ENCODE data around the gene SPON1.

Gene SPON1

GRCh38 chr11:14015711-14016110 lies 53.2 kb downstream of the SPON1 start:
- no peak for TF ChIP-seq EZH2 (IDR thresholded peaks at IDR 0.05; ENCODE audit: borderline replicate concordance, low read depth, low read length, severe bottlenecking)
- TF ChIP-seq CTCF (IDR thresholded peaks at IDR 0.05; ENCODE audit: borderline replicate concordance, extremely low read depth, low read length, poor library complexity, severe bottlenecking) = no peak
- no peak overlapping the region for H3K9ac ChIP-seq (ENCODE audit: low read depth, low read length)
- ATAC-seq (ENCODE audit: insufficient read depth, low read depth) (no peak), DNase-seq (no peak)
- H3K27me3 ChIP-seq (ENCODE audit: insufficient read depth, low read length, poor library complexity) = peaks cover 12% of the 10 kb centered on the region
- no peak overlapping the region for H3K4me2 ChIP-seq (ENCODE audit: insufficient read depth, low read length)
- no peak overlapping the region for H2AFZ ChIP-seq (ENCODE audit: low read depth, low read length)
- no peaks in the 10 kb centered on the region for H3K36me3 ChIP-seq (ENCODE audit: insufficient read depth, low read length)
- H3K79me2 ChIP-seq (ENCODE audit: insufficient read depth, low read length) = no peaks in the 10 kb centered on the region
- H3K27ac ChIP-seq (ENCODE audit: low read length) = no peak overlapping the region
- H4K20me1 ChIP-seq (ENCODE audit: insufficient read depth, low read length) = no peaks in the 10 kb centered on the region
- H3K4me3 ChIP-seq (ENCODE audit: low read depth in 1 of 2, low read length in 2 of 2) = no peak overlapping the region
- no peaks in the 10 kb centered on the region for H3K4me1 ChIP-seq (ENCODE audit: insufficient read depth, low read length)
- no peaks in the 10 kb centered on the region for H3K9me3 ChIP-seq (ENCODE audit: insufficient read depth, low read length, severe bottlenecking)

- no peak overlapping the region for H3K9ac ChIP-seq (ENCODE audit: low read depth, low read length)
- no peak overlapping the region for H3K4me2 ChIP-seq (ENCODE audit: insufficient read depth, low read length)
- no peaks in the 10 kb centered on the region for H3K4me1 ChIP-seq (ENCODE audit: insufficient read depth, low read length)
- no peaks in the 10 kb centered on the region for H3K36me3 ChIP-seq (ENCODE audit: insufficient read depth, low read length)
- H3K9me3 ChIP-seq (ENCODE audit: insufficient read depth, low read length, severe bottlenecking) = no peaks in the 10 kb centered on the region
- H2AFZ ChIP-seq (ENCODE audit: low read depth, low read length) = no peak overlapping the region
- H3K79me2 ChIP-seq (ENCODE audit: insufficient read depth, low read length) = no peaks in the 10 kb centered on the region
- ATAC-seq (ENCODE audit: insufficient read depth, low read depth) (no peak), DNase-seq (no peak)
- no peak overlapping the region for H3K4me3 ChIP-seq (ENCODE audit: low read depth in 1 of 2, low read length in 2 of 2)
- no peak overlapping the region for H3K27ac ChIP-seq (ENCODE audit: low read length)
- peaks cover 29% of the 10 kb centered on the region for H3K27me3 ChIP-seq (ENCODE audit: insufficient read depth, low read length, poor library complexity)
- no peaks in the 10 kb centered on the region for H4K20me1 ChIP-seq (ENCODE audit: insufficient read depth, low read length)
- no peak for TF ChIP-seq CTCF (IDR thresholded peaks at IDR 0.05; ENCODE audit: borderline replicate concordance, extremely low read depth, low read length, poor library complexity, severe bottlenecking)
- TF ChIP-seq EZH2 (IDR thresholded peaks at IDR 0.05; ENCODE audit: borderline replicate concordance, low read depth, low read length, severe bottlenecking) = no peak
Measured at GRCh38 chr11:14018441-14018840, 55.9 kb downstream of the SPON1 start.

- TF ChIP-seq CTCF (IDR thresholded peaks at IDR 0.05; ENCODE audit: borderline replicate concordance, extremely low read depth, low read length, poor library complexity, severe bottlenecking) = no peak
- no peak for TF ChIP-seq EZH2 (IDR thresholded peaks at IDR 0.05; ENCODE audit: borderline replicate concordance, low read depth, low read length, severe bottlenecking)
- Histone ChIP-seq H3K9ac (ENCODE audit: low read depth, low read length) (no peak overlapping the region), H3K36me3 (ENCODE audit: insufficient read depth, low read length) (no peaks in the 10 kb centered on the region), H3K9me3 (ENCODE audit: insufficient read depth, low read length, severe bottlenecking) (no peaks in the 10 kb centered on the region), H3K79me2 (ENCODE audit: insufficient read depth, low read length) (no peaks in the 10 kb centered on the region), H3K4me3 (ENCODE audit: low read depth in 1 of 2, low read length in 2 of 2) (no peak overlapping the region), H2AFZ (ENCODE audit: low read depth, low read length) (no peak overlapping the region), H4K20me1 (ENCODE audit: insufficient read depth, low read length) (no peaks in the 10 kb centered on the region; the same call in 1 of the 2 replicates), H3K27ac (ENCODE audit: low read length) (no peak overlapping the region), H3K27me3 (ENCODE audit: insufficient read depth, low read length, poor library complexity) (peaks cover 35% of the 10 kb centered on the region), H3K4me2 (ENCODE audit: insufficient read depth, low read length) (no peak overlapping the region), H3K4me1 (ENCODE audit: insufficient read depth, low read length) (no peaks in the 10 kb centered on the region)
- DNase-seq (no peak), ATAC-seq (ENCODE audit: insufficient read depth, low read depth) (no peak)
Measured at GRCh38 chr11:14021738-14022137, 59.2 kb downstream of the SPON1 start.

GRCh38 chr11:14022251-14022650 lies 59.7 kb downstream of the SPON1 start:
- no peaks in the 10 kb centered on the region for H3K9me3 ChIP-seq (ENCODE audit: insufficient read depth, low read length, severe bottlenecking)
- no peak overlapping the region for H2AFZ ChIP-seq (ENCODE audit: low read depth, low read length)
- no peak for TF ChIP-seq CTCF (IDR thresholded peaks at IDR 0.05; ENCODE audit: borderline replicate concordance, extremely low read depth, low read length, poor library complexity, severe bottlenecking)
- no peak for TF ChIP-seq EZH2 (IDR thresholded peaks at IDR 0.05; ENCODE audit: borderline replicate concordance, low read depth, low read length, severe bottlenecking)
- ATAC-seq (ENCODE audit: insufficient read depth, low read depth) = no peak
- H3K4me3 ChIP-seq (ENCODE audit: low read depth in 1 of 2, low read length in 2 of 2) = no peak overlapping the region
- no peaks in the 10 kb centered on the region for H3K36me3 ChIP-seq (ENCODE audit: insufficient read depth, low read length)
- no peaks in the 10 kb centered on the region for H3K4me1 ChIP-seq (ENCODE audit: insufficient read depth, low read length)
- H3K9ac ChIP-seq (ENCODE audit: low read depth, low read length) = no peak overlapping the region
- DNase-seq = no peak
- H3K27me3 ChIP-seq (ENCODE audit: insufficient read depth, low read length, poor library complexity) = peaks cover 34% of the 10 kb centered on the region
- H3K79me2 ChIP-seq (ENCODE audit: insufficient read depth, low read length) = no peaks in the 10 kb centered on the region
- no peaks in the 10 kb centered on the region; the same call in 1 of the 2 replicates for H4K20me1 ChIP-seq (ENCODE audit: insufficient read depth, low read length)
- H3K4me2 ChIP-seq (ENCODE audit: insufficient read depth, low read length) = no peak overlapping the region
- H3K27ac ChIP-seq (ENCODE audit: low read length) = no peak overlapping the region
